Natural killer cell (primary cell): Measurements from ENCODE around the gene BDKRB2. TPM values are rescaled to one million over a fixed set of nuclear protein-coding genes. Genes with fewer than 3 reads are reported as not detected.

ENCODE experiments used
- ATAC-seq, 3 donors: fragments of 150-1000 bp in 2 of 3; fragments of 200-7000 bp in 1 of 3; cut with Tn5 transposase; 1 replicate in 1 of 3; 2 replicates in 2 of 3; pipeline ENCODE4 v1.10.0; 2021; ENCODE audit warnings: mild to moderate bottlenecking in 2 of 3, moderate library complexity in 2 of 3
- DNase-seq, 2 donors: peaks; one replicate each; pipeline versions ENCODE4 v3.0.0 to v3.0.0-alpha.2; 2013 to 2021; ENCODE audit warnings: mixed read lengths in 1 of 2
- H3K27ac ChIP-seq: one replicate; pipeline ENCODE4 v1.5.1; 2013; ENCODE audit warnings: mild to moderate bottlenecking, low read length
- H3K27me3 ChIP-seq: one replicate; pipeline ENCODE4 v1.6.1; 2013; ENCODE audit warnings: low read length; ENCODE audit not compliant: control insufficient read depth, insufficient read depth
- H3K36me3 ChIP-seq: one replicate; pipeline ENCODE4 v1.6.1; 2013; ENCODE audit warnings: low read length; ENCODE audit not compliant: control insufficient read depth, insufficient read depth
- H3K4me1 ChIP-seq: one replicate; pipeline ENCODE4 v1.6.1; 2013; ENCODE audit warnings: low read length; ENCODE audit not compliant: control insufficient read depth, insufficient read depth
- H3K4me3 ChIP-seq: one replicate; pipeline ENCODE4 v1.5.1; 2013; ENCODE audit warnings: low read length
- H3K9me3 ChIP-seq: one replicate; pipeline ENCODE4 v1.6.1; 2013; ENCODE audit warnings: low read length; ENCODE audit not compliant: control insufficient read depth, insufficient read depth
- H3K27ac Mint-ChIP-seq, 2 donors: one replicate each; pipeline ENCODE4 v1.8.0; 2022; ENCODE audit warnings: mild to moderate bottlenecking in 2 of 2, mixed read lengths in 2 of 2, moderate library complexity in 1 of 2
- H3K27me3 Mint-ChIP-seq, 2 donors: one replicate each; pipeline ENCODE4 v1.8.0; 2022; ENCODE audit warnings: low read depth in 2 of 2, mixed read lengths in 2 of 2
- H3K36me3 Mint-ChIP-seq: one replicate; pipeline ENCODE4 v1.8.0; 2022; ENCODE audit warnings: mixed read lengths
- H3K4me1 Mint-ChIP-seq, 2 donors: one replicate each; pipeline ENCODE4 v1.8.0; 2022; ENCODE audit warnings: mixed read lengths in 2 of 2
- H3K4me3 Mint-ChIP-seq: one replicate; pipeline ENCODE4 v1.8.0; 2022; ENCODE audit warnings: mild to moderate bottlenecking, moderate library complexity, mixed read lengths
- H3K9me3 Mint-ChIP-seq, 2 donors: one replicate each; pipeline ENCODE4 v1.8.0; 2022; ENCODE audit warnings: mixed read lengths in 2 of 2
- CTCF ChIP-seq: fragments of 200-600 bp; IDR thresholded peaks from one replicate; pipeline ENCODE4 v1.8.0; 2022; ENCODE audit warnings: antibody characterized with exemption
- WGBS: methylation state at CpG from one replicate; pipeline ENCODE4 v1.1.7; 2013; ENCODE audit warnings: missing lambda C conversion rate; ENCODE audit not compliant: insufficient coverage; 5-methylcytosine and 5-hydroxymethylcytosine counted together
- intact Hi-C: fragments of 100-400 bp; cut with micrococcal nuclease; formaldehyde crosslinking; loops from one replicate; pipeline ENCODE4 v1.14.2; 2022
- total RNA-seq, 4 donors: library from RNA; stranded (reverse); fragments of 120-200 nt in 1 of 4; gene quantifications; one replicate each; pipeline versions ENCODE4 v1.2.3 to v1.2.4, GENCODE V29; 2013 to 2022

BDKRB2 gene
- total RNA-seq, 3 donors from 2014 or later (not counting 1 experiment from before 2014, with no cell fraction given): not detected

GRCh38 chr14:96284430-96284829, 79.8 kb downstream of the BDKRB2 start:
- Histone ChIP-seq H3K36me3 (peaks cover 45% of the 10 kb centered on the region), H3K4me3 (no peak overlapping the region), H3K27ac (no peak overlapping the region), H3K9me3 (no peaks in the 10 kb centered on the region), H3K4me1 (no peaks in the 10 kb centered on the region), H3K27me3 (no peaks in the 10 kb centered on the region)
- WGBS: 88% methylated on average over 1 of the region's 1 CpG
- H3K4me1 Mint-ChIP-seq: no peaks in the 10 kb centered on the region
- no peaks in the 10 kb centered on the region for H3K9me3 Mint-ChIP-seq
- no peaks in the 10 kb centered on the region for H3K27me3 Mint-ChIP-seq
- H3K4me3 Mint-ChIP-seq: no peak overlapping the region
- ATAC-seq: no peak
- H3K36me3 Mint-ChIP-seq: peaks cover 19% of the 10 kb centered on the region
- intact Hi-C loops: no loop called here
- DNase-seq: no peak
- TF ChIP-seq CTCF: no peak
- no peak overlapping the region for H3K27ac Mint-ChIP-seq

GRCh38 chr14:96285667-96286066, 81.0 kb downstream of the BDKRB2 start:
- no peak for ATAC-seq
- H3K9me3 ChIP-seq: no peaks in the 10 kb centered on the region
- H3K36me3 ChIP-seq: peaks cover 58% of the 10 kb centered on the region
- no peak for TF ChIP-seq CTCF
- 95% methylated on average over 16 of the region's 17 CpGs for WGBS
- Mint-ChIP-seq H3K4me1 (no peaks in the 10 kb centered on the region), H3K36me3 (peaks cover 29% of the 10 kb centered on the region), H3K9me3 (no peaks in the 10 kb centered on the region), H3K4me3 (no peak overlapping the region), H3K27ac (no peak overlapping the region), H3K27me3 (no peaks in the 10 kb centered on the region)
- no peaks in the 10 kb centered on the region for H3K4me1 ChIP-seq
- no peaks in the 10 kb centered on the region for H3K27me3 ChIP-seq
- H3K4me3 ChIP-seq: no peak overlapping the region
- no peak for DNase-seq
- no peak overlapping the region for H3K27ac ChIP-seq
- intact Hi-C loops: no loop called here

- no peaks in the 10 kb centered on the region for H3K27me3 ChIP-seq
- H3K4me3 ChIP-seq: no peak overlapping the region
- no peaks in the 10 kb centered on the region for H3K9me3 ChIP-seq
- H3K27ac ChIP-seq: no peak overlapping the region
- peaks cover 29% of the 10 kb centered on the region for H3K36me3 Mint-ChIP-seq
- H3K4me1 Mint-ChIP-seq: no peaks in the 10 kb centered on the region
- no peaks in the 10 kb centered on the region for H3K9me3 Mint-ChIP-seq
- H3K36me3 ChIP-seq: peaks cover 62% of the 10 kb centered on the region
- ATAC-seq (no peak), DNase-seq (no peak)
- H3K4me3 Mint-ChIP-seq: no peak overlapping the region
- no peaks in the 10 kb centered on the region for H3K27me3 Mint-ChIP-seq
- WGBS: no CpG with 5 or more reads among the region's 1 CpG
- intact Hi-C loops: no loop called here
- TF ChIP-seq CTCF: no peak
- H3K27ac Mint-ChIP-seq: no peak overlapping the region
- no peaks in the 10 kb centered on the region for H3K4me1 ChIP-seq
Observed at GRCh38 chr14:96286251-96286650, 81.6 kb downstream of the BDKRB2 start.

DNA sequence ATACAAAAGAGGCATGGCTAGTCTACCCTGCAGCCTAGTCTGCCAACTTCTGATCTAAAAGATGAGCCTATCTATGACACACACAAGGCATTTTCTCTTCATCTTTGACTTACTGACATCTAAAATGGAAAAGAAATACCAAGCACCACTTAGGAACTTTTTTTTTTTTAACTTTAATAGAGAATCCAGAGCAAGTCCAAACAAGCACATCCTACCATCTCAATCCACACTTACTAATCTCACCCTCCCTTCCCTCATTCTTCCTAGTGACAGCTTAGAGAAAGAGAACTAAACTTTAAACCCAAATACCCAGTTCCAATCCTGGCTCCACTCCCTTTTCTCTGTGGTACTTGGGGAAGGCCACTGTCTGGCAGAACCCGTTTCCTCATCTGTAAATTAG, 83.2 kb downstream of the BDKRB2 start:
- no peaks in the 10 kb centered on the region for H3K9me3 Mint-ChIP-seq
- peaks cover 62% of the 10 kb centered on the region for H3K36me3 ChIP-seq
- H3K4me3 Mint-ChIP-seq: no peak overlapping the region
- H3K4me1 ChIP-seq: no peaks in the 10 kb centered on the region
- H3K27me3 Mint-ChIP-seq: no peaks in the 10 kb centered on the region
- TF ChIP-seq CTCF: no peak
- H3K27ac ChIP-seq: no peak overlapping the region
- no peak overlapping the region for H3K4me3 ChIP-seq
- H3K27ac Mint-ChIP-seq: peak overlapping the region in 1 of 2 donors; percentile 13
- DNase-seq (no peak), ATAC-seq (no peak)
- no CpG with 5 or more reads among the region's 1 CpG for WGBS
- H3K9me3 ChIP-seq: no peaks in the 10 kb centered on the region
- H3K36me3 Mint-ChIP-seq: peaks cover 29% of the 10 kb centered on the region
- intact Hi-C loops: no loop called here
- no peaks in the 10 kb centered on the region for H3K4me1 Mint-ChIP-seq
- H3K27me3 ChIP-seq: no peaks in the 10 kb centered on the region
